Neutrophil (primary cell): ENCODE data around the gene ZNF761.
"Not testable (repeated sequence)": the region's sequence is repeated elsewhere in the genome, so short reads cannot be mapped to it uniquely, and the experiment has no call there.

Experiments used
- H3K27ac ChIP-seq: fragments of 200-600 bp; sonication (generic); 2 replicates; pipeline ENCODE4 v1.5.1; 2016; ENCODE audit warnings: mild to moderate bottlenecking, moderate library complexity
- H3K27me3 ChIP-seq: fragments of 200-600 bp; sonication (generic); 2 replicates; pipeline ENCODE4 v1.6.0; 2016; ENCODE audit warnings: mild to moderate bottlenecking
- H3K36me3 ChIP-seq: fragments of 200-600 bp; sonication (generic); 2 replicates; pipeline ENCODE4 v1.5.1; 2017
- H3K4me1 ChIP-seq, 2 experiments: fragments of 200-600 bp in 1 of 2; sonication (generic) in 1 of 2; 1 replicate in 1 of 2; 2 replicates in 1 of 2; pipeline versions ENCODE4 v1.5.1 to v1.6.1; 2013 to 2016; ENCODE audit warnings: low read depth in 1 of 2, low read length in 1 of 2, mild to moderate bottlenecking in 1 of 2, moderate library complexity in 1 of 2; ENCODE audit not compliant: control insufficient read depth in 1 of 2, insufficient read depth in 1 of 2
- H3K4me3 ChIP-seq, 2 experiments: fragments of 200-600 bp in 1 of 2; sonication (generic) in 1 of 2; 1 replicate in 1 of 2; 2 replicates in 1 of 2; pipeline ENCODE4 v1.5.1; 2013 to 2016; ENCODE audit warnings: low read depth in 1 of 2, low read length in 1 of 2, mild to moderate bottlenecking in 1 of 2, moderate library complexity in 1 of 2
- H3K9me3 ChIP-seq: fragments of 200-600 bp; sonication (generic); 2 replicates; pipeline ENCODE4 v1.5.1; 2016
- CTCF ChIP-seq: fragments of 200-600 bp; sonication (generic); IDR thresholded peaks from 2 replicates; pipeline ENCODE4 v1.5.1; 2016; ENCODE audit warnings: antibody characterized with exemption

ZNF761 gene

GRCh38 chr19:53394522-53394973, 37.2 kb upstream of the ZNF761 start:
- Histone ChIP-seq H3K4me1 (peaks cover 10 to 18% of the 10 kb centered on the region in 2 experiments), H3K36me3 (peaks cover 13% of the 10 kb centered on the region), H3K9me3 (peaks cover 12% of the 10 kb centered on the region), H3K27ac (no peak overlapping the region), H3K27me3 (no peaks in the 10 kb centered on the region), H3K4me3 (peak overlapping the region; percentile 86 to 92)
- no peak for TF ChIP-seq CTCF

GRCh38 chr19:53394974-53395839, 36.6 kb upstream of the ZNF761 start, which contains the start of gene ZNF765:
ZNF765 (plus strand) TSS chr19:53395149; CDS start chr19:53398016, 2,867 bp downstream.
- Histone ChIP-seq H3K4me1 (peaks cover 10 to 18% of the 10 kb centered on the region in 2 experiments), H3K36me3 (peaks cover 18% of the 10 kb centered on the region), H3K27ac (peak within 1 kb of the TSS; percentile 57), H3K4me3 (peak within 1 kb of the TSS; percentile 86 to 92), H3K27me3 (no peaks in the 10 kb centered on the region), H3K9me3 (peaks cover 5% of the 10 kb centered on the region)
- TF ChIP-seq CTCF = peak; percentile 85

- Histone ChIP-seq H3K27ac (peak overlapping the region; percentile 57), H3K4me1 (peaks cover 10 to 18% of the 10 kb centered on the region in 2 experiments), H3K36me3 (peaks cover 20% of the 10 kb centered on the region), H3K4me3 (peak overlapping the region; percentile 86 to 92)
- H3K9me3 ChIP-seq, H3K27me3 ChIP-seq: not testable (repeated sequence)
Measured at GRCh38 chr19:53395840-53396524, 35.8 kb upstream of the ZNF761 start.

GRCh38 chr19:53396525-53396868, 35.3 kb upstream of the ZNF761 start:
- no peak for TF ChIP-seq CTCF
- Histone ChIP-seq H3K4me3 (no peak overlapping the region), H3K9me3 (peaks cover 4% of the 10 kb centered on the region), H3K4me1 (peaks cover 10 to 18% of the 10 kb centered on the region in 2 experiments), H3K27me3 (no peaks in the 10 kb centered on the region), H3K36me3 (peaks cover 20% of the 10 kb centered on the region), H3K27ac (no peak overlapping the region)

GRCh38 chr19:53397918-53398317, 33.9 kb upstream of the ZNF761 start:
- H3K9me3 ChIP-seq, H3K4me3 ChIP-seq, H3K27ac ChIP-seq, H3K27me3 ChIP-seq: not testable (repeated sequence)
- peaks cover 10 to 18% of the 10 kb centered on the region in 2 experiments for H3K4me1 ChIP-seq
- H3K36me3 ChIP-seq = peaks cover 28% of the 10 kb centered on the region

DNA sequence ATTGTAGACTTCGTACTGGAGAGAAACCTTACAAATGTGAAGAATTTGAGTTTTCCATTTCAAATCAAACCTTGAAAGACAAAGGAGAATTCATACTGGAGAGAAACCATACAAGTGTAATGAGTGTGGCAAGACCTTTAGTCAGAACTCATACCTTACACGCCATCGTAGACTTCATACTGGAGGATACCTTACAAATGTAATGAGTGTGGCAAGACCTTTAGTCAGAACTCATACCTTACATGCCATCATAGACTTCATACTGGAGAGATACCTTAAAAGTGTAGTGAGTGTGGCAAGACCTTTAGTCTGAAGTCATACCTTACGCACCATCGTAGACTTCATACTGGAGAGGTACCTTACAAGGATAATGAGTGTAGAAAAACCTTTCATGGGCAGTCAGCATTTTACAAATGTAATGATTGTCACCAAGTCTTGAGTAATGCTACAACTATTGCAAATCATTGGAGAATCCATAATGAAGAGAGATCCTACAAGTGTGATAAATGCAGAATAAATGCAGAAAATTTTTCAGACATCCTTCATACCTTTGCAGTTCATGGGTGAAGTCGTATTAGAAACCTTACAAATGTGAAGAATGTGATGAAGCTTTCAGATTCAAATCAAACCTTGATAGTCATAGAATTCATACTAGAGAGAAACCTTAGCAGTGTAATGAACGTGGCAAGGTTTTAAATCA, 22.1 kb upstream of the ZNF761 start:
- Histone ChIP-seq H3K4me1 (no peaks in the 10 kb centered on the region), H3K27me3 (no peaks in the 10 kb centered on the region), H3K4me3 (no peak overlapping the region), H3K27ac (no peak overlapping the region), H3K36me3 (peaks cover 24% of the 10 kb centered on the region), H3K9me3 (peaks cover 70% of the 10 kb centered on the region)
- no peak for TF ChIP-seq CTCF

DNA sequence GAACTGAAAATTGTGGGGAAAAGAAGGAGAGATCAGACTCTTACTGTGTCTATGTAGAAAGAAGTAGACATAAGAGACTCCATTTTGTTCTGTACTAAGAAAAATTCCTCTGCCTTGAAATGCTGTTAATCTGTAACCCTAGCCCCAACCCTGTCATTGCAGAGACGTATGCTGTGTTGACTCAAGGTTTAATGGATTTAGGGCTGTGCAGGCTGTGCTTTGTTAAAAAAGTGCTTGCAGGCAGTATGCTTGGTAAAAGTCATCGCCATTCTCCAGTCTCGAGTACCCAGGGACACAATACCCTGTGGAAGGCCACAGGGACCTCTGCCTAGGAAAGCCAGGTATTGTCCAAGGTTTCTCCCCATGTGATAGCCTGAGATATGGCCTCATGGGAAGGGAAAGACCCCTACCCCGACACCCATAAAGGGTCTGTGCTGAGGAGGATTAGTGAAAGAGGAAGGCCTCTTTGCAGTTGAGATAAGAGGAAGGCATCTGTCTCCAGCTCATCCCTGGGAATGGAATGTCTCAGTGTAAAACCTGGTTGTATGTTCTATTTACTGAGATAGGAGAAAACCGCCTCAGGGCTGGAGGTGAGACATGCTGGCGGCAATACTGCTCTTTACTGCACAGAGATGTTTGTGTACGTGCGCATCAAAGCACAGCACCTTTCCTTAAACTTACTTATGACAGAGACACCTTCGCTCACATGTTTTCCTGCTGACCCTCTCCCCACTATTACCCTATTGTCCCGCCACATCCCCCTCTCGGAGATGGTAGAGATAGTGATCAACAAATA, 11.1 kb upstream of the ZNF761 start:
- H3K4me1 ChIP-seq, H3K4me3 ChIP-seq, H3K36me3 ChIP-seq, H3K27ac ChIP-seq, H3K9me3 ChIP-seq, H3K27me3 ChIP-seq: not testable (repeated sequence)
